Common myeloid progenitor, CD34-positive (primary cell): ENCODE measurements around the gene SLC12A6.

ENCODE experiments used
- CTCF ChIA-PET: fragments of 350-600 bp; sonication (Branson Sonifier 250); formaldehyde crosslinking; loops from one replicate; lab custom pipeline; 2021; ENCODE audit warnings: antibody characterized with exemption; lab: Charles Lee
- POLR2A ChIA-PET: fragments of 350-600 bp; sonication (Branson Sonifier 250); formaldehyde crosslinking; loops from one replicate; lab custom pipeline; 2021; ENCODE audit warnings: antibody characterized with exemption; lab: Charles Lee
- DNase-seq, 3 donors: peaks; one replicate each; pipeline versions ENCODE4 v3.0.0 to v3.0.0-alpha.2; 2013
- H3K27ac ChIP-seq, 2 experiments: 1 replicate in 1 of 2; 2 replicates in 1 of 2; pipeline ENCODE4 v1.7.0; 2013; ENCODE audit warnings: inconsistent platforms in 2 of 2, low read length in 2 of 2, mild to moderate bottlenecking in 2 of 2, low read depth in 1 of 2, moderate library complexity in 1 of 2; ENCODE audit not compliant: severe bottlenecking in 2 of 2, insufficient read depth in 1 of 2, poor library complexity in 1 of 2
- H3K27me3 ChIP-seq, 5 experiments: replicated peaks in 2 of 5; 1 replicate in 3 of 5; 2 replicates in 2 of 5; pipeline versions ENCODE4 v1.6.1 to v1.7.0; 2013; ENCODE audit warnings: low read length in 4 of 5, mild to moderate bottlenecking in 2 of 5, moderate library complexity in 2 of 5, inconsistent platforms in 1 of 5; ENCODE audit not compliant: insufficient read depth in 5 of 5, control insufficient read depth in 4 of 5
- H3K36me3 ChIP-seq, 4 experiments: 1 replicate in 2 of 4; 2 replicates in 2 of 4; pipeline versions ENCODE4 v1.6.1 to v1.7.0; 2013; ENCODE audit warnings: low read length in 3 of 4, control low read depth in 1 of 4, mild to moderate bottlenecking in 1 of 4; ENCODE audit not compliant: control insufficient read depth in 4 of 4, insufficient read depth in 4 of 4
- H3K4me1 ChIP-seq, 4 experiments: 1 replicate in 3 of 4; 2 replicates in 1 of 4; pipeline versions ENCODE4 v1.6.1 to v1.7.1; 2013; ENCODE audit warnings: low read length in 3 of 4, mild to moderate bottlenecking in 3 of 4, control low read depth in 1 of 4, inconsistent platforms in 1 of 4, moderate library complexity in 1 of 4; ENCODE audit not compliant: control insufficient read depth in 4 of 4, insufficient read depth in 4 of 4; ENCODE audit errors: control extremely low read depth in 1 of 4
- H3K4me3 ChIP-seq, 7 experiments: 1 replicate in 4 of 7; 2 replicates in 3 of 7; pipeline versions ENCODE4 v1.5.1 to v1.7.0; 2013; ENCODE audit warnings: mild to moderate bottlenecking in 7 of 7, low read length in 6 of 7, moderate library complexity in 6 of 7, inconsistent platforms in 2 of 7, low read depth in 2 of 7, control low read depth in 1 of 7; ENCODE audit not compliant: insufficient read depth in 4 of 7, control insufficient read depth in 1 of 7; ENCODE audit errors: extremely low read depth in 1 of 7
- H3K9me3 ChIP-seq, 5 experiments: 1 replicate in 4 of 5; 2 replicates in 1 of 5; pipeline versions ENCODE4 v1.6.1 to v1.7.1; 2013; ENCODE audit warnings: low read length in 4 of 5, mild to moderate bottlenecking in 2 of 5, inconsistent platforms in 1 of 5, low read depth in 1 of 5, moderate library complexity in 1 of 5; ENCODE audit not compliant: control insufficient read depth in 4 of 5, insufficient read depth in 2 of 5; ENCODE audit errors: control extremely low read depth in 1 of 5
- WGBS: methylation state at CpG from one replicate; pipeline ENCODE4 v1.1.5; 2013; ENCODE audit not compliant: insufficient coverage; 5-methylcytosine and 5-hydroxymethylcytosine counted together

SLC12A6 gene

GRCh38 chr15:34324933-34325332 lies 12.6 kb downstream of the SLC12A6 start:
- Histone ChIP-seq H3K4me1 (peaks cover 11 to 38% (median 24%) of the 10 kb centered on the region in 4 experiments), H3K36me3 (peaks cover 0 to 4% (median 1%) of the 10 kb centered on the region in 4 experiments), H3K27me3 (no peaks in the 10 kb centered on the region), H3K27ac (no peak overlapping the region), H3K9me3 (no peaks in the 10 kb centered on the region), H3K4me3 (no peak overlapping the region)
- POLR2A ChIA-PET = no interaction called here
- no CpG with 5 or more reads among the region's 1 CpG for WGBS
- no peak for DNase-seq
- CTCF ChIA-PET = interaction anchor here (1.0 to 2.1 kb wide), 4 partner anchors 11 to 76 kb away, joined by 3 to 8 read pairs (median 4); no protein-coding TSS in a partner anchor

GRCh38 chr15:34323217-34323616 lies 14.4 kb downstream of the SLC12A6 start:
- no peaks in the 10 kb centered on the region for H3K9me3 ChIP-seq
- H3K4me3 ChIP-seq = no peak overlapping the region
- peaks cover 9 to 30% (median 18%) of the 10 kb centered on the region in 4 experiments for H3K4me1 ChIP-seq
- peaks cover 0 to 4% (median 0%) of the 10 kb centered on the region in 4 experiments for H3K36me3 ChIP-seq
- 98% methylated on average over 6 of the region's 10 CpGs for WGBS
- no peaks in the 10 kb centered on the region for H3K27me3 ChIP-seq
- CTCF ChIA-PET = interaction anchor here (2.1 kb wide), 1 partner anchor 9 kb away, joined by 8 read pairs; no protein-coding TSS in a partner anchor
- H3K27ac ChIP-seq = no peak overlapping the region
- no peak for DNase-seq
- POLR2A ChIA-PET = no interaction called here

- ChIA-PET CTCF (interaction anchor here (0.7 to 3.0 kb wide), 5 partner anchors 9 to 70 kb away, joined by 3 to 30 read pairs (median 5); partner anchors contain the start of gene LPCAT4), POLR2A (interaction anchor here (0.6 to 1.1 kb wide), 5 partner anchors 9 to 270 kb away, joined by 3 read pairs; no protein-coding TSS in a partner anchor)
- peaks cover 0 to 6% (median 2%) of the 10 kb centered on the region in 4 experiments for H3K36me3 ChIP-seq
- DNase-seq = peak; percentile 52 to 74 (median 60)
- H3K4me1 ChIP-seq = peaks cover 7 to 55% (median 23%) of the 10 kb centered on the region in 4 experiments
- H3K27me3 ChIP-seq = no peaks in the 10 kb centered on the region
- WGBS = 7% methylated on average over 7 of the region's 10 CpGs
- H3K4me3 ChIP-seq = peak overlapping the region in 6 of 7 experiments; percentile 69 to 88 (median 78)
- H3K27ac ChIP-seq = peak overlapping the region; percentile 70 to 88
- no peaks in the 10 kb centered on the region for H3K9me3 ChIP-seq
Measured at GRCh38 chr15:34318277-34319079, 19.1 kb downstream of the SLC12A6 start.

GRCh38 chr15:34314491-34315490 lies 22.8 kb downstream of the SLC12A6 start:
- ChIA-PET CTCF (interaction anchor here (1.1 to 2.3 kb wide), 4 partner anchors 9 to 41 kb away, joined by 3 to 10 read pairs (median 6); partner anchors contain the start of gene SLC12A6), POLR2A (interaction anchor here (0.6 kb wide), 1 partner anchor 13 kb away, joined by 4 read pairs; no protein-coding TSS in a partner anchor)
- 57% methylated on average over 1 of the region's 3 CpGs for WGBS

GRCh38 chr15:34311563-34311962 lies 26.0 kb downstream of the SLC12A6 start:
- DNase-seq = no peak
- no CpG with 5 or more reads among the region's 1 CpG for WGBS
- CTCF ChIA-PET = no interaction called here
- H3K36me3 ChIP-seq = peaks cover 3 to 20% (median 9%) of the 10 kb centered on the region in 4 experiments
- H3K27me3 ChIP-seq = no peaks in the 10 kb centered on the region
- H3K4me3 ChIP-seq = no peak overlapping the region
- peaks cover 3 to 40% (median 20%) of the 10 kb centered on the region in 4 experiments for H3K4me1 ChIP-seq
- POLR2A ChIA-PET = no interaction called here
- no peaks in the 10 kb centered on the region for H3K9me3 ChIP-seq
- H3K27ac ChIP-seq = no peak overlapping the region

More at GRCh38 chr15:34314491-34315490, 22.8 kb downstream of the SLC12A6 start:
- DNase-seq = peak in 1 of 3 donors; percentile 55
- Histone ChIP-seq H3K4me3 (peak overlapping the region in 2 of 7 experiments; percentile 38 to 39), H3K9me3 (no peaks in the 10 kb centered on the region), H3K27ac (peak overlapping the region in 1 of 2 experiments; percentile 17), H3K27me3 (no peaks in the 10 kb centered on the region), H3K36me3 (peaks cover 0 to 10% (median 6%) of the 10 kb centered on the region in 4 experiments), H3K4me1 (peaks cover 9 to 65% (median 29%) of the 10 kb centered on the region in 4 experiments)

- H3K36me3 ChIP-seq = peaks cover 0 to 17% (median 10%) of the 10 kb centered on the region in 4 experiments
- H3K4me1 ChIP-seq = peaks cover 0 to 4% (median 0%) of the 10 kb centered on the region in 4 experiments
- H3K27ac ChIP-seq = no peak overlapping the region
- ChIA-PET CTCF (interaction anchor here (1.5 to 1.8 kb wide), 2 partner anchors 14 to 64 kb away, joined by 4 to 5 read pairs; no protein-coding TSS in a partner anchor), POLR2A (no interaction called here)
- H3K9me3 ChIP-seq = no peaks in the 10 kb centered on the region
- DNase-seq = no peak
- no peak overlapping the region for H3K4me3 ChIP-seq
- no peaks in the 10 kb centered on the region for H3K27me3 ChIP-seq
Measured at GRCh38 chr15:34304613-34305012, 33.0 kb downstream of the SLC12A6 start.
